GM21515 (cell line): ENCODE measurements around the gene ZFPL1.

ENCODE experiments used
- ATAC-seq: cut with Tn5 transposase; IDR thresholded peaks from one replicate; pipeline ENCODE4 v1.9.1; 2021; ENCODE audit not compliant: unreplicated experiment

ZFPL1 gene

DNA sequence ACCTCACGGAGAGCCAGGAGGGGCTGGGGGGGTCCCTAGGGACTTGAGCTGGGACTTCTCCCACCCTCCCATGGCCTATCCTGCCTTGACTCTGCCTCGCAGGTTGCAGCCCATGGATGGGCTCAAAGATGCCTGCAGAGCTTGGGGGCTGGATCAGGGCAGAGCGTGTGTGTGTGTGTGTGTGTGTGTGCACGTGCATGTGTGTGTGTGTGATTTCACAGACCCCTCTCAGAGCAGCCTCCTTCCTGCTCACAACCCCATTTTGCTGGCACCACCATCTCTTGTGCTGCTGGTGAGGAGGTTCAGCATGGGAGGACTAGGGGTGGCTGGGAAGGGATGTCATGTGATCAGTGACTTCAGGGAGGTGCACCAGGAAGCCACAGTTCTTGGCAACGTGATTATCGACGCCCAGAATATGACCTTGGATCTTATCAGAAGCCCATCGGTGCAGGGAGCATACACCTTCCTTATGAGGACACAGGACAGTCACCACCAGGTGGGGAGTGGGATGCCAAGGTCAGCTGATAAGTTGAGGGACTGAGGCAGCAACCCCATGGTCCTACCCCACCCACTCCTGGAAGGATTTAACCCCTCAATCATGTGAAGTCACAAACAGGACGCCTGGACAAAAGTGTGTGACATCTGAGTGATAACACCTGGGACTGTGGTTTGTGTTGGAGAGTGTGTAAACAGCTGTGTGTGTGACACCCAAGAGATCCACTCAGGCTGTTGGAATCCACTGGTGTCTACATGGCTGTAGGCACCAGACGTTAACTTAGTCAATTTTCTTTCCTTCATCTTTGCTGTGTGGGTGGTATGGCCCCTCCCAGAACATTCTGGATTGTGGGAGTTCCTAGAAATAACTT lies 23.8 kb upstream of the ZFPL1 start:
- ATAC-seq: no peak

DNA sequence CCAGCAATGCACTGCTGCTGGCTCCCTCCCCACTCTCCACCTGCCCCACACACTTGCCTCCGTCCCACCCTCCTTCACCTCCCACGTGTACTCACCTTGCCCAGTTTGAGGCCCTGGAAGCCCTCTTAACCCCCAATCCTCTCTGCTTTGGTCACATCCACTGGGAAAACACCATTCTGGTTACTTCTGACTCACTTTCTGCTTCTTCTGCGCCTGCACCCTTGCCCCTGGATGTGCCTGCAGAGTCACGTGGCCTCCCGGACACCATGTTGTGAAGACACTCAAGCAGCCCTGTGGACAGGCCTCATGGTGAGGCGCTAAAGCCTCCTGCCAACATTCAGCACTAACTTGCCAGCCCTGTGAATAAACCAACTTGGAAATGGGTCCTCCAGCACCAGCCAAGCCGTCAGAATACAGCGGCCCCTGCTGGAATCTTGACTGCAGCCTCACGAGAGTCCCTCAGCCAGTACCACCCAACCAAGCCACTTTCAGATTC lies 23.1 kb upstream of the ZFPL1 start:
- ATAC-seq: no peak

GRCh38 chr11:65063532-65063931 lies 20.5 kb upstream of the ZFPL1 start:
- ATAC-seq: no peak

GRCh38 chr11:65064847-65065240 lies 19.2 kb upstream of the ZFPL1 start:
- ATAC-seq: no peak

DNA sequence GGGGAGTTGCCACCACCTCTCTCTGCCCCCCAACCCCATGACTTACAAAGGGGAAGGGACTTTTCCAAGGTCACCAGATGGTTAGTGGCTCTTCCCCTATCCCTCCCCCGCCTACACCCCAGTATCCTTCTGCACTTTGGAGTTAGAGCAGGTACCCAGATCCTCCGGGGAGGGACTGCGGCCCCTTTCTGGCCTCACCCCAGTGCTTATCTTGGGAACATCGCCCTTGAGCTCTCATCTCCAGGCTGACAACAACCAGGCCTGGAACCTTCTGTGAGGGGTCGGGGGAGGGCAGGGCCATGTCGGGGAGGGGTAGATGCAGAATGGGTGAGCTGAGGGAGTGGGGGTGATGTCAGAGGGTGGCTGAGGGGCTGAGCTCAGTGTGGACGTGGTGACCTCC lies 18.2 kb upstream of the ZFPL1 start:
- ATAC-seq: no peak

GRCh38 chr11:65066315-65066714 lies 17.7 kb upstream of the ZFPL1 start:
- ATAC-seq: no peak

DNA sequence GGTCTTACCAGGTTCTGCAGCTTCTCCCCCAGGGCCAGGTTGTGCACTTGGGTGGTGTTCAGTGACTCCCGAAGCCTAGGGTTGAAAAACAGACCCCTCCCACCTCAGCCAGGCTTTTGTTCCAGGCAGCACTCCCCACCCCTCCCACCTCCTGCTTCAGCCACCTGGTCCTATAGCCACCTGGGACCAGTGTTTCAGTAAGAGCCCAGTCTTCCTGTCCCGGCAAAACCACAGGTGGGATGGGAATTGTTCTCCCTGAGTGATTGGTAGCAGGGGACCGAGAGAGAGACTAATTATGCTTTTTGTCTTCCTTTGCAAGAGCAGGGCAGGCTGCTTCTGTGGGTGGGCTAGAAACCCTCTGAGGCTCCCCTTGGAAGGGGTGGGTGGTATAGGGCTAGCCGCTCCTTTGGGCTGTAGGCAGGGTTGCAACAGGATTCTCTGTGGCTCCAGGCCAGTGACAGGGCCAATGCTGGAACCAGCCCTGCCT lies 17.2 kb upstream of the ZFPL1 start:
- ATAC-seq: no peak

DNA sequence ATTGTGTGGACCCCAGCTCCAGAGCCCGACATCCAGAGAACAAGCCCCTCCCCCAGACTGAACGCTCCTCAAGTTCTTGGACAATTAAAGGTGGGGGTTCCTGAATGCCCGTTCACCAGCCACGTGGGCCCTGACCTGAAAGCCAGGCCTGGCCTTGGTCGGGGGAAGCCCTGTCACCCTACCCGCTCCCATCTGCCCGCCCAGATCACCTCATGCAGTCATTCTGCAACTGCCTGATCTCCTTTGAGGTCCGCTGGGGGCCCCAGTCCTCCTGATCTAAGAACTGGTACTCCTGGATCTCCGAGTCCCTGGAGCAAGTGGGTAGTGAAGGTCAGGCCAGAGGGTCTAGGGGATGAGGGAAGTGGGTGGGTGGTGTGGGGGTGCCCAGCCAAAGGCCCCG lies 16.6 kb upstream of the ZFPL1 start:
- no peak for ATAC-seq

DNA sequence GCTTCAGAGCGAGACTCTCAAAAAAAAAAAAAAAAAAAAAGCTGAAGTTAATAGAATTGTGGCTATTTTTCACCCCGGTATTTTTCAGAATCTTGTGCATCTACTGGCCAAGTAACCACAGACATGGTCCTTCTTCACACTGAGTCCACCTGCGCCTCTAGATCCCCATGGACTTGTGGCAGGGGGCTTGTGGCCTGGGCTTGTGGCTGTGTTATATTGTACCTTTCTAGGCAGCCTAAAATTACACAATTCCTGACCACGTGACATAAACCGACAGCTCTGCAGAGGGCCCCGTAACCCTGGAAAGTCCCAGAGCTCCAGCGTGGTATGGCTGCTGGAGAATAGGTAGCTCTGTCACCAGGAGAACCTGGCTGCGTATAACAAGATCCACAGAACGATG lies 14.8 kb upstream of the ZFPL1 start:
- ATAC-seq: no peak

DNA sequence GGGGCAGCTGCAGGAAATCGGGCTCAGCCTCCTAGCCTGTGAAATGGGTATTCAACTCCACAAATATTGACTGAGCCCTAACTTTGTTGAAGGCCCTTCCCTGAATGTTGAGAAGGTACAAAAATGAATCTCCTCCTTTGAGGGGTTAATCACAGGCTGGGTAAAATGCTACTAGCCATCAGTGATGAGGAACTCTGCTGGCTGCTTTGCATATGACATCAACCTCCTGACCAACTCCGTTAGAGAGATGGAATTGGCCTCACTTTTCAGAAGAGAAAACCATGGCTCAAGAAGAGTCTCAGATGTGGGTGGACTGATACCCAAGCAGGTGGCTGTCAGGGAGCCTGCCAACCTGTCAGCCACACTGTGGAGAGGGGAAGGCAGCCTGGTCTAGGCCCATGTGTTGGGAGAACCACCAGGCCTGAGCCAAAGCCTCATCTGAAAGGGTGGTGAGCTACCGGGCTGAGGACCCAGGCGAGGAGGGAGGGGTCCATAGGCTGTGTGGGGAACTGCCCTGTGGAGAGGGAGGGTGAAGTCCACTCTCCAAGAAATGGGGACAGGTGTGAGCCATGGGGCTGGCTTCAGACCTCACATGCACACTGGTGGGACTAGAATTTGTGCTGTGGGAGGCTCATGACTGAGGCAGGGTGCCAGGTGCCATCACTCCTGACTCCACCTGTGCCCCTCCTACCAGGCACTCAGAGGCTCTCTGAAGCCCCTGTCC lies 12.0 kb upstream of the ZFPL1 start:
- ATAC-seq: no peak

- ATAC-seq: no peak
These were observed 11.4 kb upstream of the ZFPL1 start for GRCh38 chr11:65072631-65072966.

DNA sequence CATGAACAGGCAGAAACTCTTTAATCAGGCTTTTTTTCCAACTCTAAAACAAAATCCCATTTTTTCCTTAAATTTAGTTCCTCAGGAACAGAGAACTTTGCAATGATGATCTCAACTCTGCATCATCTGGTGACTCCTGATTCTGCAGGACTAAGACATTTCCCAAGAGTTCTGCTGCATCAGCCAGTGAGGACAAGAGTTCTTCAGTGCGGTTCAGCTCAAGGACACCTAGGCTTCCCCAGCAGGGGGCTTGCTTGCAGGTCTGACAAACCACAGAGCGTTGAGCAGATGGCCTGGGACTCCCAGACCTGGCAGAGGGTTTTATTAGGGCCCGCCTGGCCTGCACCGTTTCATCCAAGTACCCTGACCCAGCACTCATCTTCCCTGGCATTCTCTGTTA lies 6.6 kb upstream of the ZFPL1 start:
- ATAC-seq: no peak

DNA sequence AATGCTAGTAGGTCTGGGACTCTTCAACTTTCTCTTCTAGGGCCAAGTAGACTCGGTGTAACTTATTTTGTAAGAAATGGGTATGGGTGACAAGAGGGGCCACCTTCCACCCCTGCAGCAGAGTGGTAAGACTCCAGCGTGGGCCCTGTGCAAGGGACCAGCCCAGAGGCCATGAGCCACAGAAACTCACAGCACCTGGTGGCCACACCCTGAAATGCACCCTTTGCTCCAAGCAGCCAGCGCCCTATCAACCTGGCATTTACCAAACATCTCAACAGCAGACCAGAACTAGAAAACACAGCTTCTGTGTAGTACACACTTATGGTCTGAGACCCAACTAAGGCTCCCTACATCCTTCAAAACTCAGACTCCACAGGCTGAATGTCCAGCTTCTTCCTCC lies 5.9 kb upstream of the ZFPL1 start:
- no peak for ATAC-seq

DNA sequence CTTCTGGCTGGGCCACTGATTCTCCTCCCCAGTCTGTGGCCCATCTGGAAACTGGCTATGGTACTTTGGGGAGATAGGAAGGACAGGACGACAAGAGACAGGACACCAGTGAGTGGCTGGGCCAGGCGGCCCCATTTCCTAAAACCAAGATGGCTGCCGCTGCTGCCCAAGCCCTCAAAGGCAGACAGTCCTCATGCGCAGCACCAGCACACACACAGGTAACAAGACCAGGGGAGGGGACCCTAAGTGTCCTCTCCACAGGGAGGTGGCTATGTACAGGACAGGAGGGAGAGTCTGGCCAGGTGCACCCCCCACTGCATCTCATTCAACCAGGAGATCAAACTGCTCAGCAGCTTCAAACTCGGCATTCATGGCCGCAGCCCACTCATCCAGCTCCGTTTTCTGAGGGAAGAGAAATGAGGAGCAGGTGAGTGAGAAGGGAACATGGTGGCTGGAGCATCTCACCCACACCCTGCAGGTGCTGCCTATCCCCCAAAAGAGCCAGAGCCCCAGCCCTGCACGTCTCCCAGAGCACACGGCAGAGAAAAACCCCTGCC lies 5.2 kb upstream of the ZFPL1 start:
- ATAC-seq: no peak

DNA sequence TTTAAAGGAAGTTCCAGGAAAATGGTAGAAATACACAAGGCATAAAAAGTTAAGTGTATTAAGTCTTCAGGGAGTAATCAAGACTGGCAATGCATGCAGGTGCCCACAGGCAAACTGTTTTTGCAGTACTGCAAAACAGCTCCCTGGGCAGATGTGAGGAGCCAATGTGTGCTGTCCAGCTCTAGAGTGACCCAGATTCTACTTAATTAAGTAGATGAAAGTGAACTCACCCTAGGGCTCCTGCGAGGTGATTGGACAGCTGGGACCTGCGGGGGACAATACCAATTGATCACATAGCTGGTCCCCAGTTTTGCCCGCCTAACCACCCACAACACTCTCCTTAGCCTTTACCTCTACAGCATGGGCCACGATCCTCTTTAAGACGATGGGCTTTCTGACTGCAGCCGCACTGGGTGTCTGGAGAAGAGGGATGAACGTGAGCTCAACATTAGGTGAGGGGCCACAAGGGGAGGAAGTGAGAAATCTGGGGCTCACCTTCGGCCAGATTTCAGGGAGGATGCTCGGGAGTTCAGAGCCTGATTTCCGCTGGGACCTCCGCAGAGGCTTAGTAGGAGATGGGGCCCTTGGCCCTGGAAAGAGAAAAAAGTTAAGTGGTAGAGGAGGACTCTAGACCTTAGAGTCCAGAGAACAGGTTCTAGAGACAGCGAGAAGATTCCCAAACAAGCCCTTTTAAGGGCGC lies 738 bp upstream of the ZFPL1 start:
- peak; percentile 2 for ATAC-seq

- no peak for ATAC-seq
These were observed 765 bp downstream of the ZFPL1 start for GRCh38 chr11:65084598-65085375.

GRCh38 chr11:65085446-65085845 lies 1.4 kb downstream of the ZFPL1 start:
- no peak for ATAC-seq

DNA sequence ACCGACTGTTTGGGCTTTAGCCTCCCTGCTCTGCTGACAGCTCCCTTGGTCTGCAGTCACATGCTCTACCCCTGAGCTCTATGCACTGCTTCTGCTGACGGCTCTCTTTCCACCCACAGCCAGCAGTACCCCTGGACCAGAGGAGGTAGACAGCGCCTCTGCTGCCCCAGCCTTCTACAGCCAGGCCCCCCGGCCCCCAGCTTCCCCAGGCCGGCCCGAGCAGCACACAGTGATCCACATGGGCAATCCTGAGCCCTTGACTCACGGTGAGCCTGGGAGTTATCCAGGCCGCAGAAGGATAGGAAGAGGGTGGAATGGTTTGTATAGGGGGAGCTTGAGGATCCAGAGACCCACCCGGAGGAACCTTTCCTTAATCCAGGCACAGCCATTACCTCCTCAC lies 2.8 kb downstream of the ZFPL1 start:
- ATAC-seq: no peak

- ATAC-seq: no peak
These were observed 3.2 kb downstream of the ZFPL1 start for GRCh38 chr11:65087216-65087615.

DNA sequence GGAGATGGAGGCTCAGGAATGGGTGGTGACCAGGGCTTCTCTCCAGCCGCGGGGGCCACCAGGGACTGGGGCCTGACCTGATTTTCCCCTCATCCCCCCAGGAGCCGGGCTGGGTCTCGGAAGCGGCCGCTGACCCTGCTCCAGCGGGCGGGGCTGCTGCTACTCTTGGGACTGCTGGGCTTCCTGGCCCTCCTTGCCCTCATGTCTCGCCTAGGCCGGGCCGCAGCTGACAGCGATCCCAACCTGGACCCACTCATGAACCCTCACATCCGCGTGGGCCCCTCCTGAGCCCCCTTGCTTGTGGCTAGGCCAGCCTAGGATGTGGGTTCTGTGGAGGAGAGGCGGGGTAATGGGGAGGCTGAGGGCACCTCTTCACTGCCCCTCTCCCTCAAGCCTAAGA lies 3.8 kb downstream of the ZFPL1 start:
- no peak for ATAC-seq

DNA sequence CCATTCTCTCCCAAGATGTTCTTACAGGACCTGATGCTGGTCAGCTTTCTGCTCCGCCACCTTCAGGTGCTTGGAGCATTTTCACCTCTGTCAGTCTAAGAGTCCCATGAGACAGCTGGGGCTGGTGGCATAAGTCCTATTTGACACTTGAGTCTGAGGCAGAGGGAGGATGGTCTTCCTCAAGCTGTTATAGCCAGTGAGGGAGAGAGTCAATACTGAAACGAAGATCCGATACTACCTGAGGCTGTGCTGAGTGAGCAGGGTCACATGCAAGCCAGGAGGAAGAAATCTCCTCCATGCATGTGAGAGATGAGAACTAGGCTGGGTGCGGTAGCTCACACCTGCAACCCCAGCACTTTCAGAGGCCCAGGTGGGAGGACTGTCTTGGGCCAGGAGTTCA lies 5.6 kb downstream of the ZFPL1 start:
- no peak for ATAC-seq
